B cell (primary cell): Measurements from ENCODE around the gene KAZN. TPM values are rescaled to one million over a fixed set of nuclear protein-coding genes. Genes with fewer than 3 reads are reported as not detected.

Source experiments
- ATAC-seq: fragments of 200-7000 bp; cut with Tn5 transposase; one replicate; pipeline ENCODE4 v1.10.0; 2021; ENCODE audit warnings: low read depth, mild to moderate bottlenecking, moderate number of reproducible peaks, moderate library complexity
- CTCF ChIA-PET: fragments of 350-600 bp; sonication (Branson Sonifier 250); formaldehyde crosslinking; loops from one replicate; lab custom pipeline; 2021; ENCODE audit warnings: antibody characterized with exemption, inconsistent platforms; lab: Charles Lee
- POLR2A ChIA-PET: fragments of 350-600 bp; sonication (Branson Sonifier 250); formaldehyde crosslinking; loops from one replicate; lab custom pipeline; 2021; ENCODE audit warnings: antibody characterized with exemption; lab: Charles Lee
- DNase-seq: peaks from one replicate; pipeline ENCODE4 v3.0.0; 2013
- H2AFZ ChIP-seq: 2 replicates; pipeline ENCODE4 v1.6.1; 2012; ENCODE audit warnings: mild to moderate bottlenecking, low read depth, low read length; ENCODE audit not compliant: insufficient read depth, poor library complexity, severe bottlenecking
- H3K27ac ChIP-seq, 2 donors: 1 replicate in 1 of 2; 2 replicates in 1 of 2; pipeline ENCODE4 v1.5.1; 2012 to 2013; ENCODE audit warnings: low read length in 2 of 2, mild to moderate bottlenecking in 2 of 2, moderate library complexity in 1 of 2
- H3K27me3 ChIP-seq, 4 experiments: fragments of 200-600 bp in 1 of 4; sonication (generic) in 1 of 4; replicated peaks in 1 of 4; 1 replicate in 2 of 4; 2 replicates in 2 of 4; pipeline versions ENCODE4 v1.6.1 to v1.7.0; 2013 to 2016; ENCODE audit warnings: low read length in 3 of 4, mild to moderate bottlenecking in 2 of 4, mixed read lengths in 1 of 4, moderate library complexity in 1 of 4; ENCODE audit not compliant: insufficient read depth in 4 of 4, control insufficient read depth in 3 of 4; ENCODE audit errors: control extremely low read depth in 1 of 4
- H3K36me3 ChIP-seq, 2 experiments: replicated peaks in 1 of 2; 1 replicate in 1 of 2; 2 replicates in 1 of 2; pipeline versions ENCODE4 v1.6.1 to v1.7.1; 2013; ENCODE audit warnings: low read length in 1 of 2; ENCODE audit not compliant: insufficient read depth in 2 of 2, control insufficient read depth in 1 of 2; ENCODE audit errors: control extremely low read depth in 1 of 2, extremely low read depth in 1 of 2
- H3K4me1 ChIP-seq, 2 donors: fragments of 200-600 bp in 1 of 2; sonication (generic) in 1 of 2; 1 replicate in 1 of 2; 2 replicates in 1 of 2; pipeline versions ENCODE4 v1.5.1 to v1.6.1; 2013 to 2017; ENCODE audit warnings: low read length in 2 of 2; ENCODE audit not compliant: control insufficient read depth in 2 of 2, insufficient read depth in 2 of 2
- H3K4me2 ChIP-seq: replicated peaks from 2 replicates; pipeline ENCODE3; 2012; ENCODE audit warnings: mild to moderate bottlenecking, low read depth, low read length; ENCODE audit not compliant: poor library complexity, severe bottlenecking
- H3K4me3 ChIP-seq, 5 experiments: fragments of 200-600 bp in 1 of 5; sonication (generic) in 1 of 5; 1 replicate in 3 of 5; 2 replicates in 2 of 5; pipeline versions ENCODE4 v1.5.1 to v1.7.0; 2011 to 2016; ENCODE audit warnings: low read length in 4 of 5, mild to moderate bottlenecking in 4 of 5, low read depth in 2 of 5, control low read depth in 1 of 5, moderate library complexity in 1 of 5; ENCODE audit not compliant: insufficient read depth in 1 of 5; ENCODE audit errors: control extremely low read depth in 1 of 5, extremely low read depth in 1 of 5
- H3K79me2 ChIP-seq: fragments of 200-600 bp; sonication (generic); one replicate; pipeline ENCODE4 v1.6.0; 2016; ENCODE audit warnings: low read length; ENCODE audit not compliant: control insufficient read depth, insufficient read depth
- H3K9ac ChIP-seq: fragments of 200-600 bp; sonication (generic); 2 replicates; pipeline ENCODE4 v1.6.1; 2017; ENCODE audit warnings: mild to moderate bottlenecking, low read length, moderate library complexity
- H3K9me3 ChIP-seq, 3 donors: one replicate each; pipeline versions ENCODE4 v1.6.1 to v1.7.1; 2013; ENCODE audit warnings: low read length in 2 of 3; ENCODE audit not compliant: control insufficient read depth in 2 of 3, insufficient read depth in 1 of 3; ENCODE audit errors: control extremely low read depth in 1 of 3
- H4K20me1 ChIP-seq: 2 replicates; pipeline ENCODE4 v1.6.0; 2012; ENCODE audit warnings: mild to moderate bottlenecking, low read length; ENCODE audit not compliant: insufficient read depth, control insufficient read depth, poor library complexity, severe bottlenecking
- H3K27ac Mint-ChIP-seq: one replicate; pipeline ENCODE4 v1.8.0; 2021; ENCODE audit warnings: mixed read lengths
- H3K27me3 Mint-ChIP-seq: one replicate; pipeline ENCODE4 v1.8.0; 2021; ENCODE audit warnings: mixed read lengths
- H3K4me1 Mint-ChIP-seq: one replicate; pipeline ENCODE4 v1.8.0; 2021; ENCODE audit warnings: mixed read lengths
- H3K4me3 Mint-ChIP-seq: one replicate; pipeline ENCODE4 v1.8.0; 2021; ENCODE audit warnings: mixed read lengths
- H3K9me3 Mint-ChIP-seq: one replicate; pipeline ENCODE4 v1.8.0; 2022; ENCODE audit warnings: mixed read lengths; ENCODE audit not compliant: insufficient read depth
- CTCF ChIP-seq: fragments of 200-600 bp; IDR thresholded peaks from one replicate; pipeline ENCODE4 v1.8.0; 2022; ENCODE audit warnings: antibody characterized with exemption, mild to moderate bottlenecking
- EZH2 ChIP-seq: IDR thresholded peaks from 2 replicates; pipeline ENCODE4 v1.6.1; 2012; ENCODE audit warnings: borderline replicate concordance, low read depth, mild to moderate bottlenecking, moderate library complexity, low read length; ENCODE audit not compliant: insufficient read depth, poor library complexity, severe bottlenecking
- WGBS: methylation state at CpG from one replicate; pipeline ENCODE4 v1.1.5; 2013; ENCODE audit warnings: missing lambda C conversion rate; ENCODE audit not compliant: insufficient coverage; 5-methylcytosine and 5-hydroxymethylcytosine counted together
- intact Hi-C: fragments of 100-400 bp; cut with micrococcal nuclease; formaldehyde crosslinking; loops from one replicate; pipeline ENCODE4 v1.10.0; 2022
- polyA plus RNA-seq: library from polyadenylated mRNA; depleted of rRNA; stranded (reverse); fragments of >200 nt; gene quantifications from 2 replicates; pipeline ENCODE4 v1.2.3, GENCODE V29; 2012
- total RNA-seq, 2 donors: library from RNA; stranded (reverse); fragments of 120-200 nt in 1 of 2; gene quantifications; 1 replicate in 1 of 2; 2 replicates in 1 of 2; pipeline versions ENCODE4 v1.2.3 to v1.2.4, GENCODE V29; 2013 to 2022

KAZN gene
- total and polyA plus RNA-seq, 2 donors (not counting 1 experiment from before 2014, with no cell fraction given): 0.13 to 0.39 TPM

DNA sequence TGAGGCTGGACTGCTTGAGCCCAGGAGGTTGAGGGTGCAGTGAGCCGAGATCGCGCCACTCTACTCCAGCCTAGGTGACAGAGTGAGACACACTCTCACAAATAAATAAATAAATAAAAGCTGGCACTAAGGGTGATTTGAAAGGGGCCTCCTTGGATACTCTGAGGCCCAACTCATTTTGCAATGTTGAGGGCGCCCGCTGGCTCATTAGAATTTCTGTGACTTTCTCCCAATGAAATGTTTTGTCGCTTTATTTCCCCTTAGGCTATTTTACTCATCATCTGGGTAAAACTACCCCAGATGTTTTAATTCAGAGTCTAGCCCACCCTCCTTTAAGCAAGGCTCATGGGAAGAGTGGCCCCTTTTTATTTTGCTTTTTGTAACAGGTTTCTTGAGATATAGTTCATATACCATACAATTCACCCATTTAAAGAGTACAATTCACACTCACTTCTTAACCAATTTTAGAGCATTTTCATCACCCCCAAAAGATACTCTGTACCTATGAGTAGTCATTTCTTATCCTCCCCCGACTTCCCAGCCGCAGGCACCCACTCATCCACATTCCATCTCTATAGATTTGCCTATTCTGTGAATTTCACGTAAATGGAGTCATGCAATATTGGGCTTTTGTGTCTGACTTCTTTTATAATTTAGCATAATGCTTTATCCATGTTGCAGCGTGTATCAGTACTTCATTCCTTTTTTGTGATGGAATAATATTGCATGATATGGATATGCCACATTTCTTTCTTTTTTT is 259.1 kb downstream of the KAZN start:
- Histone ChIP-seq H4K20me1 (no peaks in the 10 kb centered on the region), H3K4me3 (no peak overlapping the region), H2AFZ (no peak overlapping the region), H3K4me1 (no peaks in the 10 kb centered on the region), H3K9me3 (peaks cover 0 to 6% (median 0%) of the 10 kb centered on the region in 3 donors), H3K9ac (no peak overlapping the region), H3K79me2 (no peaks in the 10 kb centered on the region), H3K36me3 (no peaks in the 10 kb centered on the region), H3K27me3 (peaks cover 0 to 3% (median 0%) of the 10 kb centered on the region in 4 experiments), H3K27ac (no peak overlapping the region), H3K4me2 (no peak overlapping the region)
- WGBS: 100% methylated on average over 2 of the region's 10 CpGs
- intact Hi-C loops: no loop called here
- DNase-seq (no peak), ATAC-seq (no peak)
- CTCF ChIA-PET: no interaction called here
- Mint-ChIP-seq H3K4me1 (no peaks in the 10 kb centered on the region), H3K4me3 (no peak overlapping the region), H3K9me3 (no peaks in the 10 kb centered on the region), H3K27me3 (peaks cover 17% of the 10 kb centered on the region), H3K27ac (no peak overlapping the region)
- TF ChIP-seq EZH2 (no peak), CTCF (no peak)
- POLR2A ChIA-PET: no interaction called here

DNA sequence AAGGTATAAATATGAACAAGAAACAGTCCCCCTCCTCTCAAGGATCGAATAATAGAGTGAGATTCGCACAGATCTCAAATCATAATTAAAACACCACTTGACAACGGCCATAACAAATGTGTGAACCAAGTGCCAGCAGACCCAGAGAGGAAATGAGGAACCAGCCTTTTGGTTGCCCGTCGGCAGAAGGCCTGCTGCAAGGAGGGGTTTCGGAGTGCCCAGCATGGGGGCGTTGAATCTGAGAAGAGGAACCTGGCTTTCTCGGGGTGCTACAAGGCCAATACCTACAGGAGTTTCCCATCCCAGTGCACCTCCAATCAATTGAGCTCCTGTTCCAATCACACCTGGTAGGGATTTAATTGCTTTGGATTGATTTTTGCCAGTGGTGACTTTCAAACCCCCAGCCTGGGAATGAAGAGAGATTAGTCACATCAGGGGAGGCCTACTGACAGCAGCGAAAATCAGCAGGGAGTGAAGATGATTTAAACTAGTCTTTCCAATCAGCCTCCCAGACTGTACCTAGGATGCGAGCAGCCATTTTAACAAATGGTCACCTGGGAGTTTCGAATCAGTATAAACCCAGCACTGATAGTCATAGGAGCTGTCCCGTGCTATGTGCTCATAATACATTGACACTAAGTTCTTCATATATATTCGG is 263.8 kb downstream of the KAZN start:
- Histone ChIP-seq H3K27me3 (no peaks in the 10 kb centered on the region), H2AFZ (no peak overlapping the region), H3K9me3 (no peaks in the 10 kb centered on the region), H3K4me1 (no peaks in the 10 kb centered on the region), H4K20me1 (no peaks in the 10 kb centered on the region), H3K79me2 (no peaks in the 10 kb centered on the region), H3K36me3 (no peaks in the 10 kb centered on the region), H3K27ac (no peak overlapping the region), H3K4me2 (no peak overlapping the region), H3K4me3 (no peak overlapping the region), H3K9ac (no peak overlapping the region)
- ATAC-seq: no peak
- Mint-ChIP-seq H3K9me3 (no peaks in the 10 kb centered on the region), H3K27ac (no peak overlapping the region), H3K4me3 (no peak overlapping the region), H3K27me3 (peaks cover 19% of the 10 kb centered on the region), H3K4me1 (no peaks in the 10 kb centered on the region)
- 75% methylated on average over 8 of the region's 13 CpGs for WGBS
- CTCF ChIA-PET: no interaction called here
- POLR2A ChIA-PET: no interaction called here
- intact Hi-C loops: no loop called here
- no peak for DNase-seq
- no peak for TF ChIP-seq CTCF
